ENCODE data around the gene RPS6KC1. TPM values are rescaled to one million over a fixed set of nuclear protein-coding genes. Genes with fewer than 3 reads are reported as not detected.

RPS6KC1 gene
- total and polyA plus RNA-seq, 9 of the 15 experiments (the other 6 are each of a cell fraction or from before 2014, with no cell fraction given), result 4.3 to 34.6 (median 20.9) TPM

DNA sequence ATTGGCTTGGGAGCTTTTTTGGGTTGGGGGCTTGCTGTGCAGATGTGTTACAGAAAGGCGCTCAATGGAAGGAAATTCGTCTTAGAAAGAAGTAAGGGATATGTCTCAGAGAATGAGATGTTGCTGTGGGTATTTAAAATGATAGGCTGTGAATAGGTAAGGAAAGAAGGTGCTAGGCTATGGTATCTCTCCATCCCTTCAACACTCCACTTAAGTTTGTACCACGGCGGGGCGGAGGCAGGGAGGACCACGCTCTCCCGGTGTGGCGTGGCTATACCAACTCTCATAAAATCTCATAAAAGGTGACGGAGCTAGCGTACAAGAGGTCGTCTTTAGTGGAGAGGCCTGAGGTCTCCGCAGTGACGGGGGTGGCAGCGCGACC is 305 bp upstream of the RPS6KC1 start (continued):
- no peak for TF ChIP-seq ZBTB7A (IDR thresholded peaks at IDR 0.05; ENCODE audit: borderline replicate concordance, control insufficient read depth, low read depth, low read length)
- TF ChIP-seq KDM1A (IDR thresholded peaks at IDR 0.05), result peak; percentile 20 to 67; a peak in 1 of 4 replicates
- no peak for TF ChIP-seq CREB1 (IDR thresholded peaks at IDR 0.05)
- peak; percentile 1; the same call in 1 of the 2 replicates for TF ChIP-seq CREB1 (CRISPR knock-in tag; IDR thresholded peaks at IDR 0.05)
- 0 out of 2 replicates have a peak, but pooled peaks have one; percentile 16 for TF ChIP-seq ZNF165 (CRISPR knock-in tag; IDR thresholded peaks at IDR 0.05; ENCODE audit: borderline replicate concordance)
- TF ChIP-seq, protein P1, sequence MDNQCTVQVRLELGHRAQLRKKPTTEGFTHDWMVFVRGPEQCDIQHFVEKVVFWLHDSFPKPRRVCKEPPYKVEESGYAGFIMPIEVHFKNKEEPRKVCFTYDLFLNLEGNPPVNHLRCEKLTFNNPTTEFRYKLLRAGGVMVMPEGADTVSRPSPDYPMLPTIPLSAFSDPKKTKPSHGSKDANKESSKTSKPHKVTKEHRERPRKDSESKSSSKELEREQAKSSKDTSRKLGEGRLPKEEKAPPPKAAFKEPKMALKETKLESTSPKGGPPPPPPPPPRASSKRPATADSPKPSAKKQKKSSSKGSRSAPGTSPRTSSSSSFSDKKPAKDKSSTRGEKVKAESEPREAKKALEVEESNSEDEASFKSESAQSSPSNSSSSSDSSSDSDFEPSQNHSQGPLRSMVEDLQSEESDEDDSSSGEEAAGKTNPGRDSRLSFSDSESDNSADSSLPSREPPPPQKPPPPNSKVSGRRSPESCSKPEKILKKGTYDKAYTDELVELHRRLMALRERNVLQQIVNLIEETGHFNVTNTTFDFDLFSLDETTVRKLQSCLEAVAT (IDR thresholded peaks at IDR 0.05), result peak; percentile 41 to 72; a peak in 2 of 4 replicates
- peak; percentile 16; the same call in 1 of the 2 replicates for TF ChIP-seq TRIM28 (IDR thresholded peaks at IDR 0.05)
- no peak for TF ChIP-seq FOXM1 (IDR thresholded peaks at IDR 0.05; ENCODE audit: low read depth)
- no peak for TF ChIP-seq FOXM1 (CRISPR knock-in tag; IDR thresholded peaks at IDR 0.05; ENCODE audit: low read depth)
- TF ChIP-seq CHD1 (IDR thresholded peaks at IDR 0.05; ENCODE audit: low read length), result peak; percentile 7
- TF ChIP-seq DNMT1 (IDR thresholded peaks at IDR 0.05), result peak; percentile 27; the same call in 1 of the 2 replicates
- TF ChIP-seq, protein P2, sequence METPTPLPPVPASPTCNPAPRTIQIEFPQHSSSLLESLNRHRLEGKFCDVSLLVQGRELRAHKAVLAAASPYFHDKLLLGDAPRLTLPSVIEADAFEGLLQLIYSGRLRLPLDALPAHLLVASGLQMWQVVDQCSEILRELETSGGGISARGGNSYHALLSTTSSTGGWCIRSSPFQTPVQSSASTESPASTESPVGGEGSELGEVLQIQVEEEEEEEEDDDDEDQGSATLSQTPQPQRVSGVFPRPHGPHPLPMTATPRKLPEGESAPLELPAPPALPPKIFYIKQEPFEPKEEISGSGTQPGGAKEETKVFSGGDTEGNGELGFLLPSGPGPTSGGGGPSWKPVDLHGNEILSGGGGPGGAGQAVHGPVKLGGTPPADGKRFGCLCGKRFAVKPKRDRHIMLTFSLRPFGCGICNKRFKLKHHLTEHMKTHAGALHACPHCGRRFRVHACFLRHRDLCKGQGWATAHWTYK (CRISPR knock-in tag; IDR thresholded peaks at IDR 0.05), result peak; percentile 97; the same call in 1 of the 2 replicates
- peak; percentile 57; the same call in 1 of the 2 replicates for TF ChIP-seq MCM2 (IDR thresholded peaks at IDR 0.05; ENCODE audit: low read depth)
- TF ChIP-seq ZNF354B (CRISPR knock-in tag; IDR thresholded peaks at IDR 0.05), result 0 out of 2 replicates have a peak, but pooled peaks have one; percentile 40
- TF ChIP-seq HEY1 (CRISPR knock-in tag; IDR thresholded peaks at IDR 0.05; ENCODE audit: borderline replicate concordance), result 0 out of 2 replicates have a peak, but pooled peaks have one; percentile 3
- 0 out of 4 replicates have a peak, but pooled peaks of 1 of the 2 experiments have one; percentile 84 for TF ChIP-seq ARNT (IDR thresholded peaks at IDR 0.05)
- no peak for TF ChIP-seq MCM5 (IDR thresholded peaks at IDR 0.05; ENCODE audit: low read depth)
- TF ChIP-seq SRSF1 (IDR thresholded peaks at IDR 0.05; ENCODE audit: low read depth, low read length), result no peak
- TF ChIP-seq, protein P3, sequence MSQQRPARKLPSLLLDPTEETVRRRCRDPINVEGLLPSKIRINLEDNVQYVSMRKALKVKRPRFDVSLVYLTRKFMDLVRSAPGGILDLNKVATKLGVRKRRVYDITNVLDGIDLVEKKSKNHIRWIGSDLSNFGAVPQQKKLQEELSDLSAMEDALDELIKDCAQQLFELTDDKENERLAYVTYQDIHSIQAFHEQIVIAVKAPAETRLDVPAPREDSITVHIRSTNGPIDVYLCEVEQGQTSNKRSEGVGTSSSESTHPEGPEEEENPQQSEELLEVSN (IDR thresholded peaks at IDR 0.05; ENCODE audit: borderline replicate concordance in 1 of 2, extremely low read depth in 1 of 2, insufficient read depth in 1 of 2, insufficient read length in 1 of 2, low read depth in 1 of 2, low read length in 1 of 2, poor library complexity in 1 of 2, severe bottlenecking in 1 of 2), result peak in 1 of 2 experiments; percentile 81
- TF ChIP-seq ZNF197 (CRISPR knock-in tag; IDR thresholded peaks at IDR 0.05; ENCODE audit: low read depth), result peak; percentile 91
- TF ChIP-seq CBX1 (IDR thresholded peaks at IDR 0.05; ENCODE audit: low read depth), result no peak
- TF ChIP-seq POU5F1 (IDR thresholded peaks at IDR 0.05; ENCODE audit: borderline replicate concordance, low read depth, low read length, partially characterized antibody), result peak; percentile 58
- no peak for TF ChIP-seq POLR2AphosphoS5 (IDR thresholded peaks at IDR 0.05; ENCODE audit: control insufficient read depth, insufficient read depth, low read depth, low read length)
- TF ChIP-seq TAF15 (IDR thresholded peaks at IDR 0.05; ENCODE audit: low read depth, low read length), result no peak

Measured in K562 (cell line).